Upper lobe of left lung (tissue), 4 donors: ENCODE data around the gene PSD2.

ENCODE experiments used
- CTCF ChIP-seq, 6 experiments: fragments of 450-650 bp in 4 of 6; fragments of 200-600 bp in 2 of 6; sonication (generic) in 2 of 6; IDR thresholded peaks; one replicate each; pipeline ENCODE4 v1.5.1; 2016 to 2019; ENCODE audit warnings: antibody characterized with exemption in 6 of 6
- EP300 ChIP-seq, 4 donors: sonication (generic); formaldehyde crosslinking; IDR thresholded peaks; one replicate each; pipeline ENCODE4 v1.5.1; 2017; ENCODE audit warnings: antibody characterized with exemption in 4 of 4, control low read depth in 2 of 4
- POLR2AphosphoS5 ChIP-seq, 2 donors: sonication (generic); formaldehyde crosslinking; IDR thresholded peaks; one replicate each; pipeline ENCODE4 v1.5.1; 2017; ENCODE audit warnings: antibody characterized with exemption in 2 of 2

- TF ChIP-seq CTCF (IDR thresholded peaks at IDR 0.05) (no peak), POLR2AphosphoS5 (IDR thresholded peaks at IDR 0.05) (no peak), EP300 (IDR thresholded peaks at IDR 0.05) (no peak)
Measured at GRCh38 chr5:139847091-139847490, 51.5 kb downstream of the PSD2 start.
